Endothelial cell of hepatic sinusoid (primary cell): Measurements from ENCODE around the gene MACO1.
"Not testable (repeated sequence)": the region's sequence is repeated elsewhere in the genome, so short reads cannot be mapped to it uniquely, and the experiment has no call there.

Experiments
- in situ Hi-C: cut with HindIII; loops from 2 replicates; pipeline ENCODE4 v1.10.0; 2017; ENCODE audit warnings: low sequenced_read_pairs

MACO1 gene

DNA sequence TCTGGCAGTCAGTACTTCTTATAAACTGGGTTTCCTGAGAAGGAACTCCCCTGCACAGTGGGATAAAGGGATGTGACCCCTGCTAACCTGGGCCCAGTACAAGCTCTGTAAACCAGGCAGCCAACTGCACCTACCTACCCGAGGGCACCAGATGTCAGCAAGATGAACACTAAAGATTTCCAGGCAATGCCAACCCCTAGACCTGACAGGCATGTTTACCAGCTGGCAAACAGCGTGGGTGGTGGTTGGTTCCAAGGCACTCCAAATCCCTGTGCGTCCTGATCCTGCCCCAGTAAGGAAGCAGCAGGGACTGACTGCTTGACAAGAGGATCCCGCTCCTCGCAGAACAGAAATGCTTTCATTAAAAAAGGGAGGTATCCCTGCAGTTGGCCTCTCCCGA, 7.5 kb upstream of the MACO1 start:
- in situ Hi-C loops, result not testable (repeated sequence)

DNA sequence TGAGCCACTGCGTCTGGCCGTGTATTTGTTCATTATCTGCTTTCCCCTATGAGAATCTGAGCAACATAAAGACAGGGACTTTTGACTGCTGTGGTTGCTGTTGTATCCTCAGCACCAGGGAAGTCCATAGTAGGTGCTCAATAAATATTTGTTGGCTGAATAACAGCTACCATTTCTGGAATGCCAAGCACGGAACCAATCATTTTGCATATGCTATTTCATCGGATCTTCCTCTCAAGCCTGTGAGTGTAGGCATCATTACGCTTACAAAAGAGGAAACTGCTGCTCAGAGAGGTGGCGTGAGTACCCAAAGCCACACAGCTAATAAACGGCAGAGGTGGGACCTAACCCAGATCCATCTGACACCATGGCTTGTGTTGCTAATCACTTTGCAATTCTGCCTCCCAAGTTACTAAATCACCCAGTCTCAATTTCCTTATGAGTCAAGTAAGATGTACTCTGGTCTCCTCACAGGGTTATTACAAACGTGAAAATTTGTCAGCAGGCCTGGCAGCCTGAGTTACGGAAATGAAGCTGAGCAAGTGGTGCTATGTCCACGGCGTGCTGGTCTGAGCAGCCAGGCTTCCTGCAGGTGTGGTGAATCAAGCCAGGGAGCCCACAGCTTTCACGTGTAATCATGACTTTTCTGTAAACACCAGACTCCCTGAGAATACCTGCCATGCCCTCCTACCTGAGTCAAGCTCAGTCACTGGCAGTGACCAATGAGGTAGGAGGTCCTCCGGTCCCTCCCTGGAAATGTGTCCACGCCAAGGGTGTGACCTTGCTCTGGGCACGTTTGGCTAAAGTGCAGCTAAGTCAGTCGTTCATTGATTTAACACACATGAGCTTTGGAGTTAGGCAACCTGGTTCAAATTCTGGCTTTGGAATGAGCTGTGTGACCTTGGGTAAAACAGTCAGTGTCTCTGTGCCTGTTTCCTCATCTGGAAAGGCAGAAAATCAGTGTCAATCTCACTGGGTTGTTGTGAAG, 5.3 kb upstream of the MACO1 start:
- in situ Hi-C loops, result loop anchor here (5.0 kb wide), 1 partner anchor 97 kb away; no protein-coding TSS in a partner anchor

DNA sequence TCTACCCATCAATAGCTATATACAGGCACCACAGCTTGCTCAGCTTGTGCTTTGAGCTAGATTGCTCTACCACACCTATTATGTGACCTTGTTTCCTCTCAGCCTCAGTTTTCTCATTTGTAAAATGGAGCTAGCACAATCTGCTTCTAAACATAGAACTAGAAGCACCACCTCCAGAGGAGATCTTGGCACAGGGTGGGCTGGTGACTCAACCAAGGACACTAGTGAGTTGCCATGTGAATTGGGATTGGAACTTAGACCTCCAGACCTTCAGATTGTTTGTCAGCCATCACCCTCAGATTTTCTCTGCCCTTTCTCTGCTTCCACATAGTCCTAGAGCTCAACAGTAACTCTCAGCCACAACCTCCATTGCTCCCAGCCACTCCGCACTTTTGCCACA, 3.0 kb upstream of the MACO1 start:
- in situ Hi-C loops, result loop anchor here (5.0 kb wide), 1 partner anchor 95 kb away; no protein-coding TSS in a partner anchor

DNA sequence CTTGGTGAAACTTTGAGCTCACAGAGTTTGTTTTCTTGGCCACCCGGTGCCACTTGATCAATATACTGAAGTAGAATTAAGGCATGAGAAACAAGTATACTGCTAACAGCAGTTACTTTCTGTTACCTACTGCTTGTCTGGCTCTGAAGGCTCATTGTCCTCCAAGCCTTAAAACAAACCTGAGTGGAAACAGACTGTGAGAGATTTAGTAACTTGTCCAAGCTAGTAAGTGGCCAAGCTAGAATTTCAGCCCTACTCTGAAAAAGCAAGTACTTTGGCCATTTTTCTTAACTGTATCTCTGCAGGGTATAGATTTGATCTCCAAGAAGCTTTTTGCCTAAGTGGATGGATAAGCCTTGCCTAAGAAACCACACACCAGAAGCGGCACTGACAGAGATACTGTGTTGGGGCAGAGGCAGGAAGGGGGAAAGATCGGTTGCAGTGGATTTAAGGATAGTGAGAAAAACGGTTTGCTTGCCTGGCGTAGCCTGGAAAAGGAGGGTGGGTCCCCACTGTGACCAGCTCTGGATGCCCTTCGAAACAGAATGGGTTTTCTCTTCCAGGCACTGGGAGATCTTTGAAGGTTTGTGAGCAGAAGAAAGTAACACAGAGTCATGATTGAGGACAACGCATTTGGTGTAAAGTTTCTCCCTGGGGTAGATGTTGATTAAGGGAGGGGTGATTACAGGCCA, 2.1 kb upstream of the MACO1 start:
- in situ Hi-C loops, result loop anchor here (5.0 kb wide), 1 partner anchor 94 kb away; no protein-coding TSS in a partner anchor

DNA sequence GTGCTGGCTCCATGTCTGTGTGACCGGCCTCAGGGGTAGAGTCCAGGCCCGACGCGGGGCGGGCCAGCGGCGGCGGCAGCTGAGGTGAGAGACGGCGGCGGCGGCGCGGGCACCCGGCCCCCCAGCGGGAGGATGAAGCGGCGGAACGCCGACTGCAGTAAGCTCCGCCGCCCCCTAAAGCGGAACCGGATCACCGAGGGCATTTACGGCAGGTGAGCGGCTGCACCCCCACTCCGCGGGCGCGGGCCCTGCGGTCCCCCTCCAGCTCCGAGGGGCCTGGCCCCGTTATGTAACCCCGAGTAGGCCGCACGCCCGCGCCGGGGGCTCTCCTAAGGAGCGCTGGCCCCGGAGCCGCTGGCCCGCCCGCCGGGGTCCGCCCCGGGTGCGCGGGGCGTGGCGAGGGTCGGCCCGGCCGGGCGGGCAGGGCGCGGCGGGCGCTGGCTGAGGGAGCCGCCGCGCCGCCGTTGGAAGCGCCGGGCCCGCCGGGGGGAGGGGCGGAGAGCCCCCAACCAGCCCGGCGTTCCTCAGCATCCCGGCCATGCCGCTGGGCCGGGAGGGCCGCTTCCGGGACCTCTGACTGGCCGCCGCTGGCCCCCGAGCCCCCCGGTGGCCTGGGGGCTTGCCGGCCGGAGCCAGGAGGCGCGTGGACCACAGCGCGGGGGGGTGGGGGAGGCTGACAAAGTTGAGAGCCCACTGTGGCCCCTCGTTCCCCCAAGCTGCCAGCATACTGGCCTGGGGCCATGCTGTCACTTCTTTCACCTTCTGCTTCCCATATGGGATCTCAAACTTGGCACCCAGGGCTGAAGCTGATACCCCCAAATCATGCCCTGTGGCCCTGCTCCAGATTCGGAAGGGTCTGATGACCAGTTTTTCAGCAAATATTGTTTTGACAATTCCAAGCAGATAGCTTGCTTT, 527 bp downstream of the MACO1 start:
- in situ Hi-C loops, result no loop called here

DNA sequence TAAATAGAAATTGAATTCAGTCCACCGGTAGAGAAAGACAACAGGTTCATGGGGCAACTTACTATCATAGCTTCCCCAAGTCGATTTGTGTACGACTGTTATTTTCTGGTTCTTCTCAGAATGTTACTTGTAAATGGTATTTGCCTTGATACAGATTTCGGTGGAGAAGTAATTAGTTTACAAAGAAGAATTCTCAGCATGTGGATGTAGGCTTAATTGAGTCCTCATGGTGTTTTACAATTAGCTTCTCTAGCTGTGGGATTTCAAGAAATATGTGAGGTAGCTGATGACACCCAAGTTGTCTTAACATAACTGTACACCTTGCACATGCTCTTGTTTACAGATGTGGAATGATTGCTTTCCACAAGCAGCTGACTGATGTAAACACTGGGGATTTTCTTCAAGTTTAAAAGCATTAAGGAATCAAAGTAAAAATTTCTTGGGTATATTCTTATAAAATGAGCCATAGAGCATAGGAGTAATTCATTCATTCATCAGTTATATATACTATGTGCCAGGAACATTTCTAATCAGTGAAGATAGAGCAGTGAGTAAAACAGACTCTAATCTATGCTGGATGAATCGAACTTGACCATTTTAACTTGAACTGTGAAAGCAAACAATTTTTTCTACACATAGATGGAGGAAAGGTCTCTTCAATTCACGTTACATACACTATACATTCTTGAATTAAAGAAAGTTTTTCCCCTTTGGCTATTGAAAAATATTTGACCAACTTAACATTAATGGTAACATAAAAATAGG, 1.4 kb downstream of the MACO1 start:
- in situ Hi-C loops, result no loop called here

DNA sequence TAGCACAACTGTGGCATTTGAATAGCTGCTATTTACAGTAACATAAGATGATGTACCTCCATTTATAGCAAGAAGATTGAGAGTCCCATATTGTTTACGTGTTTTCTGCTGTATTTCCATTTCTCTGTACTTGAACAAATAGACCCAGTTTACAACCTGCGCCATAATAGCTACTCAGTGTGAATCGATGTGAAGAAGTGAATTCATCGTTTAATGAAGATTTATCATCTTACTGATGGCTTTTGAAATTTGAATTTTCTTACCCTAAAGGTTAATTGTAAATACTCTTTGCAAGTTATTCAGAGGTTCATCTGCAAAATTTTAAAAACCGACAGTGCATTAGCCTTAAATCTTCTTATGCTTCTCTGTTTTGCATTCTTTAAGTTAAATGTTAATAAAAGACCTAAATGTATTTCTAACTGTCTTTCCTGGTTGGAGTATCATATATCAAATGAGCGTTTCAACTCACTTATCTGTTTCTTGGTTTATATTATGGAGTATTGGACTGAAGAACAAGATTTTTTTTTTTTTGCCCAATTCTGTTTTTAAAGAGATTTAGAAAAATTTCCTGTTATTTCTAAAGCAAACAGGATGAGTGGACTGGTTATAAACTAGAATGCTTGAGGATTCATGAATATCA, 2.2 kb downstream of the MACO1 start:
- in situ Hi-C loops, result no loop called here

DNA sequence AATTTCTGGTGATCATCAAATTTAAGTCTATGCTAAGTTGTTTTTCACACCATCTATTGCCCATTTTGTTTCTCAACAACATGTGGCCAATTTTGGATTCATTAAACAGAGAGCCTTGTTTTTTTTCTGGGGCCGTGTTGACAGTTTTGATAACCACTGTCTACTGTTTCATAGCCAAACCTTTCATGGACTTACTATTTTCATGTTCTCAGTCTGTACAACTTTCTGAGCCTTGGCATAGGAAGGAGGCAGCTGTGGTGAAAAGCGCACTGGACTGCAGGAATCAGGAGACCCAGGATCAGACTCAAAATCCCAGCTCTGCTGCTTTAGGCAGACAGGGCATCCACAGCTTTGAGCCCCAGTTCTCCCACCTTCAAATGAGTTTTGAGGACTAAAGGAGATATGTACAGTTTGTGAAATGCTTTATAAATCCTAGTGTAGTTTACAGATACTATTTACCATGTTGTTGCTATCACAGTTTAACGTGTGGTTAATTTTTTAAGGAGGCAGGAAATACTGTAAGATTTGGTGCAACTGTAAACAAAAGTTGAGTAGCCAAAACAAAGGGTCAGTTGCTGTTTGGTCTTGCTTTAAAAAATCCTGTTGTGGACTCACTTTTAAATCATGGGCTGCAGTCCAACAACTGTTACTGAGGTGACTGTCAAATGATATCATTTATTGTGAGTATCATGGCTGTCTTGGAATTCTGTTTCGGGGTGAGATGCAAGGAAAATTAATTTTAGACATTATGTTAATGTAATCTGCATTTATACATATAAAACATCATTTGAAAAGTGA, 2.9 kb downstream of the MACO1 start:
- in situ Hi-C loops, result no loop called here

DNA sequence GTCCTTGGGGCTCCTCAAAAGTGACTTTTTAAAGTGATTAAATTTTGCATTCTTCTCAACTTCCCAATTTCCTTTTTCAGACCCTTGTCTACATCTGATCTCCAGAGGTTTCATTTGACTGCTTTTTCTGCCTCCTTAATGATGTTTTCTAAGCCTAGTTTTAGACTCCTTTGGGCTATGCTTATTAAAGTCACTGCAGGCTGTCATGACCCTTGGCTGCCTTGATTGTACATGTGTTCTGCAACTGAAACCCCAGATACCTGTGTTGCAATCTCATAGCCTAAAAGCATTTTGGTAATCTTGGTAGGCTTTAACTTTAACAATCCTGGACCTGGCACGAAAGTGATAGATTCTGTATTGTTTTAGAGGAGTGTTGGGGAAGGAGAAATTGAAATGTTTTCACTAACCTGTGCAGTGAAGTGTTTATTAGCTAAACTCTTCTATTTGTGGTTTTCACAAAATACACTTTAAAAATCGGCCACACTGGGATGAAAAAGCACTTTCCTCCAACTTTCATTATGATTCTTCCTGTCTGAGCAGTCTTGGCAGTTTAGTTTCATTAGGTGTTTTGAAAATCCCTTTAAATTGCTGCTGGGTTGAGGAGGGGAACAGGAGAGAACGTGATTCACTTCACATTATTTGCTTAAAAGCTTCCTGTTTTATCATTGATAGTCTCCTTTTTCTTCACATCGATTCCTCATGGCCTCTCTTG, 4.9 kb downstream of the MACO1 start:
- in situ Hi-C loops, result loop anchor here (5.0 kb wide), 1 partner anchor 62 kb away; no protein-coding TSS in a partner anchor

DNA sequence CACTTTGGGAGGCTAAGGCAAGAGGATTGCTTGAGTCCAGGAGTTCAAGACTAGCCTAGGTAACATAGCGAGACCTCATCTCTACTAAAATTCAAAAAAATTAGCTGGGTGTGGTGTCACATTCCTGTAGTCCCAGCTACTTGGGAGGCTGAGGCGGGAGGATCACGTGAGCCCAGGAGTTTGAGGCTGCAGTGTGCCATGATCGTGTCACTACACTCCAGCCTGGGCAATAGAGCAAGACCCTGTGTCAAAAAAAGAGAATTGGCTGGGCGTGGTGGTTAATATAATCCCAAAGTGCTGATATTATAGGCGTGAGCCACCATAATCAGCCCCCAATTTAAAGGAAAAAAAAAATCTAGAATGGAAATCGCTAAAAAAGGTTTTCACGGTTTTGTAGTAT, 7.0 kb downstream of the MACO1 start:
- in situ Hi-C loops, result loop anchor here (5.0 kb wide), 1 partner anchor 60 kb away; no protein-coding TSS in a partner anchor

DNA sequence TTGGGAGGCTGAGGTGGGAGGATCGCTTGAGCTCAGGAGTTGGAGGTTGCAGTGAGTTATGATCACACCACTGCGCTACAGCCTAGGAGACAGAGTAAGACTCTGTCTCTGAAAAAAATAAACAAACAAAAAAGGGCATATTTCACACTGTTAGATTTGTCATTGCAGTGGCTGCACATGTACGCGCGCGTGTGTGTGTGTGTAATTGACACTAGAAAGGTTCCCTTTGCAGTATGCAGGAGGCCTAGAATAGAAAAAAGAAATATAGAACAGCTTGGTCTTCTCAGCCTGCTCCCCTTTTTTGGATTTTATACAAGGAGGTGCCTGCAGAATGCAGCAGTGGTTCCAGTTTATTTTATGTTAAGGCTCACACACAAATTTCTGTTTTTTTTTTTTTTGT, 8.6 kb downstream of the MACO1 start:
- in situ Hi-C loops, result loop anchor here (5.0 kb wide), 1 partner anchor 58 kb away; no protein-coding TSS in a partner anchor

DNA sequence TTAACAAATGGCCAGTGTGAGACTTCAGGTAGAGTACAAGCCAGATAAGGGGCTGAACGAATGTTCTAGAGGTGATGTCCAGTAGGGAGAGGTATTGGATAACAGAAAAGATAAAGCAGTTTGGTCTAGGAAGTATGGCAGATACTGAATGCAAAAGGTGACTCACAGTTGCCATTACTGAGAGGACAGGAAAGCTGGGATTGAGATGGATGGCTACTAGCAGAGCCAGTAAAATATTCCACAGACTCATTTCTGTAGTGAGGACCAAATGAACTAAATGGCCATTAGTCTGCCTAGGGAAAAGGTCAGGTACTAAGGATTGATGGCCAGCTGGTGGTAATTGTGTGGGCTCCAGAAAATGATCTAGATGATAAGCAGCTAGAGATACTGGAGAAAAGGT, 11.5 kb downstream of the MACO1 start:
- in situ Hi-C loops, result no loop called here

DNA sequence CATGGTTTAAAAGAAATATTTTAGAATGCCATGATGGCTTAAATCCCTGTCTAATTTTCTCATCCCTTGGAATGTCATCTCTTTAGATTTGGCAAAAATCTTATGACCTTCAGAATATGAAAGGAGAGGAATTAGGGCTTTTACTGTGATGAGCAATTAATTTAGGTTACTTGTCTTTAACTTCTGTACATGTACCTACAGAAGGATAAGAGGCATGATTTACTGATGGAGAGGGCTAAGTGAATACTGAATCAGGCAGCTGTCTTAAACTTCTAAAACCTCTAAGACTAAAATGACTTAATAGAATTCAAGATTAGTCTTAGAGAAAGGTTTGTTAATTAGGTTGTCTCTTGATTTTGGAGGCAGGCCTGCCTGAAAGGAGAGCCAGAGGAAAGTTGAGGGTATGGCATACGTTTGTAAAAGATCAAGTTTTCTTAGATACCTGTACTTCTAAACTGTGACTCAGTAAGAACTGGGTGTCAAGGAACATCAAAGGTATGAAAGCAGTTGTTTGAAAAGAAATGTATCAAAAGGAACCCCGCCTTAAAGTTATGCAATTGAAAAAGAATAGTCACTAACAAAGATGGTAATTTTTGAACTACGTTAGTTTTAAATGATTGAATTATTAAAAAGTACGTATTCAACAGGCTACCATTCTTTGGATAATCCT, 12.5 kb downstream of the MACO1 start:
- in situ Hi-C loops, result no loop called here

DNA sequence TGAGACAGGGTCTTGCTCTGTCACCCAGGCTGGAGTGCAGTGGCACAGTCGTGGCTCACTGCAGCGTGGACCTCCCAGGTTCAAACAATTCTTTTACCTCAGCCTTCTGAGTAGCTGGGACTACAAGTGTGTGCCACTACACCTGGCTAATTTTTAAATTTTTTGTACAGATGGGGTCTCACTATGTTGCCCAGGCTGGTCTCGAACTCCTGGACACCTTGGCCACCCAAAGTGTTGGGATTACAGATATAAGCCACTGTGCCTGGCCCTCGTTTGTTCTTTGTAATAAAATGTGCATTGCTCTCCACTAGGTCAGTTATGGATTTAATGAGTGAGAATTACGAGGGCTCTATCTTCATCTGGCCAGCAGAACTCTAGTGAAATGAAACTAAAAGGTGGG, 13.9 kb downstream of the MACO1 start:
- in situ Hi-C loops, result not testable (repeated sequence)

DNA sequence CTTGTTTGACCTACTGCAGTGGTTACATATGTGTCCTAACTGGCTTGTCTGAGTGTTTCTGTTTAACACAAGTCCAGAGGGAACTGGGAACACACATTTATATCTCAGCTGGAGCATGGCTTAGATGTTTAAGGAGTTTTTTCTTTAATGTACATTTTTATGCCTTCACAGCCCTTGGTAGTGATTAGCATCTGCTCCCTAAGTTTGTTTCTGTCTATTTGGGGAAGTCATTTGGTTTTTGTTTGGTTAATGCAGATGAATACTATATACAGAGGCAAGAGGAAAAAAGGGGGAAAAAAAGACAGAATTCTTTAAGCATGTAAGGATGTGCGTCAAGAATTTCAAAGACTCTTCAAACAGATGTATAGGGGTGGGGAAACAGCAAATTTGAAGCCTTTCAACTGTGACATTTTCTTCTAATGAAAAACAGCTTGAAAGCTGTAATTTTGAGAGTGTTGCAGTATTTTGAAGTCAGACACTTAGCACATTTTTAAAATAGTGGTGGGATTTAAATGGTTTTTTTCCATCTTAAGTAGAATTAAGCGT, 15.4 kb downstream of the MACO1 start:
- in situ Hi-C loops, result no loop called here

DNA sequence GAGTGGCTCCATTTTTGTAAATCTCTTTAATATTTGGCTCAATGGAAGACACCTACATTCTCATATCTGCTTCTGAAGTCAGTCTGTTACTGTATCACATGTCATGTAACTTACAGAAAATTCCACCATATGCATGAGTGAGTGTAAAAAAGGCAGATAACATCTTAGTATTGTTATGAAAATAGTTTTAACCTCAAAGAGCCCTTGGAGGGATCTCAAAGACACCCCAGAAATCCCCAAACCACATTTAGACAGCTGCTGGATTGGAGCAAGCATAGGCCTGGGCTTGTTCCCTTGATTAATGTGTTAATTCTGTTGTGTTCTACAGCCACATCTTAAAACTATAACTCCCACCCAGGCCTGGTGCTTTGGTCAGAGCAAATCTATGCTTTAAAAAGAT, 16.9 kb downstream of the MACO1 start:
- in situ Hi-C loops, result no loop called here

DNA sequence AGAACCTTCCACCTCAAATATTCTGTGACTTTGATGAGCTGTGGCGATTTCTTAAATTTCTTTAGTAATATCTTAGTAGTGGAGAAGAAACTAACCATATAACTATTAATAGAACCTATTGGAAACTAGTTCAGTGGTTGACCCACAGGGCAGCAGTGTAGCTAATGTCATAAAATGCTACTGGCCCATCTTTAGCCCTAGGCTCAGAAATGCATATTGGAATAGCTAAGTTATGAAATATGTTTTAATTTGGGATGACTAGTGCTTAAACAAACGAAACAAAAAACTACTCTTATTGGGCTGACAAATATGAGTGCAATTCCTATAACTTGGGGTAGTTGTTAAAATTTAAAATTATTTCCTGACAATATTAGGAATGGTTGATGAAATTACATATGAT, 20.2 kb downstream of the MACO1 start:
- in situ Hi-C loops, result no loop called here
